Pancreas (tissue), 10 donors: ENCODE data around the gene SF3B4. TPM values are rescaled to one million over a fixed set of nuclear protein-coding genes. Genes with fewer than 3 reads are reported as not detected.

Experiments
- ATAC-seq, 4 donors: fragments of 200-7000 bp; cut with Tn5 transposase; one replicate each; pipeline versions ENCODE4 v1.8.0 to v1.9.1; 2020; ENCODE audit warnings: mild to moderate bottlenecking in 4 of 4, moderate library complexity in 4 of 4
- DNase-seq, 6 donors: peaks; one replicate each; pipeline ENCODE4 v3.0.0-alpha.2; 2020
- FAIRE-seq: peaks from 2 replicates; lab custom pipeline; 2012; peaks lifted over from hg19 to GRCh38; lab: Jason Lieb, UNC
- H3K27ac ChIP-seq, 4 donors: fragments of 200-600 bp; sonication (generic); 1 replicate in 3 of 4; 2 replicates in 1 of 4; pipeline versions ENCODE4 v1.5.0 to v1.8.0; 2020
- H3K27me3 ChIP-seq, 4 donors: fragments of 200-600 bp; one replicate each; pipeline ENCODE4 v1.8.0; 2021
- H3K36me3 ChIP-seq, 3 donors: fragments of 200-600 bp; sonication (generic) in 1 of 3; one replicate each; pipeline versions ENCODE4 v1.5.0 to v1.8.0; 2020 to 2021
- H3K4me1 ChIP-seq, 3 donors: fragments of 200-600 bp; one replicate each; pipeline ENCODE4 v1.8.0; 2021
- H3K4me3 ChIP-seq, 4 donors: fragments of 200-600 bp; sonication (generic) in 2 of 4; one replicate each; pipeline versions ENCODE4 v1.5.0 to v1.8.0; 2020 to 2021
- H3K9me3 ChIP-seq, 4 donors: fragments of 200-600 bp; one replicate each; pipeline ENCODE4 v1.8.0; 2021
- CTCF ChIP-seq, 4 donors: fragments of 200-600 bp; sonication (generic) in 3 of 4; IDR thresholded peaks; one replicate each; pipeline versions ENCODE4 v1.5.0 to v1.8.0; 2021; ENCODE audit warnings: antibody characterized with exemption in 4 of 4
- WGBS, 2 donors: extraction: QIAGEN DNeasy Blood & Tissue Kit; methylation state at CpG; one replicate each; pipeline ENCODE4 v1.1.7; 2013; 5-methylcytosine and 5-hydroxymethylcytosine counted together
- intact Hi-C, 3 donors: fragments of 100-400 bp; cut with DNase I; formaldehyde crosslinking; loops; one replicate each; pipeline versions ENCODE4 v1.11.1 to v1.14.2; 2022
- polyA plus RNA-seq, 2 donors: library from polyadenylated mRNA; stranded (reverse); fragments of 200-250 nt; gene quantifications; one replicate each; pipeline ENCODE4 v1.2.3, GENCODE V29; 2013
- total RNA-seq, 6 donors: library from RNA; stranded (reverse); fragmentation: NEBNext Ultra II Directional in 4 of 6; extraction: Animal tissue kit (Norgen Biotek cat#: 25700) in 4 of 6; gene quantifications; one replicate each; pipeline versions ENCODE4 v1.2.1 to v1.2.4, GENCODE V29; 2021 to 2023
- donor health status: healthy with polysubstance abuse.
- donor health status: DM: no; HTN: no; CAD: no; lungs with moderate emphysema.
- donor health status: DM: no; HTN: no; CAD: no.
- donor health status: control.
- donor health status: control.
- donor health status: Bipolar disorder and iron deficiency.
- donor health status: DM: yes; HTN: yes; CAD: no.
- donor health status: DM: no; HTN: no; CAD: no.
- donor health status: DM: no; HTN: no; CAD: no.
- donor health status: DM: yes; HTN: yes; CAD: no.

The SF3B4 gene
- total and polyA plus RNA-seq, 8 donors, result 10.5 to 24.3 (median 19.3) TPM

GRCh38 chr1:149936170-149936991, 8.8 kb upstream of the SF3B4 start, which contains the start of gene MTMR11:
TSS of gene MTMR11 (minus strand) at chr1:149936879. CDS start at chr1:149936647, 232 bp downstream.
- peak; percentile 37 to 57 (median 48) for ATAC-seq
- WGBS, 2 donors, result 12 to 14% methylated on average over 17 to 18 of the region's 18 CpGs
- no peak for TF ChIP-seq CTCF (IDR thresholded peaks at IDR 0.05)
- H3K4me3 ChIP-seq, result peak within 1 kb of the TSS in 2 of 4 donors; percentile 29 to 31
- peaks cover 6 to 25% (median 17%) of the 10 kb centered on the region in 3 donors for H3K4me1 ChIP-seq
- H3K9me3 ChIP-seq, result no peaks in the 10 kb centered on the region
- peak in 1 of 6 donors; percentile 42 for DNase-seq
- intact Hi-C loops, result no loop called here
- no peaks in the 10 kb centered on the region for H3K27me3 ChIP-seq
- peak within 1 kb of the TSS in 2 of 4 donors; percentile 87 to 93 for H3K27ac ChIP-seq
- H3K36me3 ChIP-seq, result no peaks in the 10 kb centered on the region
- FAIRE-seq, result no peak

- DNase-seq, result no peak
- intact Hi-C loops, result no loop called here
- H3K9me3 ChIP-seq, result no peaks in the 10 kb centered on the region
- H3K27me3 ChIP-seq, result no peaks in the 10 kb centered on the region
- no peaks in the 10 kb centered on the region for H3K36me3 ChIP-seq
- no peak for ATAC-seq
- H3K4me3 ChIP-seq, result no peak overlapping the region
- FAIRE-seq, result no peak
- H3K4me1 ChIP-seq, result peaks cover 6 to 19% (median 11%) of the 10 kb centered on the region in 3 donors
- TF ChIP-seq CTCF (IDR thresholded peaks at IDR 0.05), result no peak
- WGBS, 2 donors, result 56 to 61% methylated on average over 2 of the region's 2 CpGs
- H3K27ac ChIP-seq, result no peak overlapping the region
Observed at GRCh38 chr1:149934356-149934755, 6.8 kb upstream of the SF3B4 start.

GRCh38 chr1:149933208-149933607, 5.6 kb upstream of the SF3B4 start:
- DNase-seq (no peak), ATAC-seq (no peak), FAIRE-seq (no peak)
- H3K27me3 ChIP-seq, result no peaks in the 10 kb centered on the region
- no peaks in the 10 kb centered on the region for H3K9me3 ChIP-seq
- no peak overlapping the region for H3K27ac ChIP-seq
- H3K4me3 ChIP-seq, result no peak overlapping the region
- intact Hi-C loops, result no loop called here
- no peaks in the 10 kb centered on the region for H3K36me3 ChIP-seq
- WGBS, 2 donors, result 82 to 89% methylated on average over 4 of the region's 4 CpGs
- H3K4me1 ChIP-seq, result peaks cover 6 to 19% (median 14%) of the 10 kb centered on the region in 3 donors
- no peak for TF ChIP-seq CTCF (IDR thresholded peaks at IDR 0.05)

GRCh38 chr1:149932474-149932873, 4.9 kb upstream of the SF3B4 start:
- FAIRE-seq (no peak), DNase-seq (no peak), ATAC-seq (no peak)
- no peak overlapping the region for H3K27ac ChIP-seq
- TF ChIP-seq CTCF (IDR thresholded peaks at IDR 0.05), result no peak
- peaks cover under 1 to 11% (median 7%) of the 10 kb centered on the region in 3 donors for H3K4me1 ChIP-seq
- intact Hi-C loops, result no loop called here
- no peaks in the 10 kb centered on the region for H3K27me3 ChIP-seq
- WGBS, 2 donors, result 87% methylated on average over 8 of the region's 8 CpGs
- H3K9me3 ChIP-seq, result no peaks in the 10 kb centered on the region
- no peaks in the 10 kb centered on the region for H3K36me3 ChIP-seq
- H3K4me3 ChIP-seq, result no peak overlapping the region
